Eye (tissue), 1 donor: Measurements from ENCODE around the gene SEMA6D.
"Not testable (repeated sequence)": the region's sequence is repeated elsewhere in the genome, so short reads cannot be mapped to it uniquely, and the experiment has no call there.

Source experiments
- DNase-seq: peaks from one replicate; pipeline ENCODE4 v3.0.0-alpha.2; 2015

SEMA6D gene

GRCh38 chr15:47716516-47716915 is 789 bp upstream of the SEMA6D start:
- DNase-seq, result no peak

DNA sequence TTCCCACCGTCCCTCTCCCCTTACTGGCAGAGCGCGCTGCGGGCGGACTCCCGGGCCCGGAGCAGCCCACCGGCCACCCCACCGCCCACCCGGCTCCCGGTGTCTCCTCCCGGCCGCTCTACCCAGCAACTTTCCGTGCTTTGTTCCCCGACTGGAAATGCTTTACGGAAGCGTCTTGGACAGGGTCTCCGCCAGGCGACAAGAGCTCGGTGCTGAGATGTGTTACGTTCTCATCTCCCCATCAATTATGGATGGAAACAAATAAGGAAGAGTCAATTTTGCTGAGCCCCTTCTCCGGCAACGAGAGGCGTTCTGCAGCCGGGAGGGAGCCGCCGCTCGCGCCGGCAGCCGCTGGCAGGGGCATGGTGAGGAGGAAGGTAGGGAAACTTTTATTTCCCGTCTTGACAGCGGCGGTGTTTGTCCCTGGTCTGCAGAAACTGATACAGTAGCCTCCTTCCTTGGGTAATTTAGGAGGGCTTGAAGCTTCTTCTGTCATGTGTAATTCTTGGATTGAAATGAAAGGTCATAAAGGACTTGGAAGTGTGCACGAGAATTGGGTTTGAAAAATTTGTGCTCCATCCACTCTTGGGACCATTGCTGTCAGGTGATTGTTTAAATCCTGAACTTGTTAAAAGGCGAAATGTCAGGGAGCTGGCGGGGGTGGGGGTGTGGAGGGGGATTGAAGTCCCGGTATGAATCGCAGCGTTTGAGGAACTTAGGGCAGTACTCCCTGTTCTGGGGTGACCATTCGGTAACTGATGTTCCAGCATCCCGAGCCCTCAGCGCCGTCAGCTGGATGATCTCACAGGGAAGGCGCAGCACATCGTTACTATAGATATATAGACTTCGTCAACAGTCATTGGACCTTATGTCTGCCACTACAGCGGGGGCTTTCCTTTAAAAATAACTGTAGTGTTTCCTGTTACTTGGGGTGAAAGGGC is 1.5 kb downstream of the SEMA6D start:
- DNase-seq, result peak; percentile 82

DNA sequence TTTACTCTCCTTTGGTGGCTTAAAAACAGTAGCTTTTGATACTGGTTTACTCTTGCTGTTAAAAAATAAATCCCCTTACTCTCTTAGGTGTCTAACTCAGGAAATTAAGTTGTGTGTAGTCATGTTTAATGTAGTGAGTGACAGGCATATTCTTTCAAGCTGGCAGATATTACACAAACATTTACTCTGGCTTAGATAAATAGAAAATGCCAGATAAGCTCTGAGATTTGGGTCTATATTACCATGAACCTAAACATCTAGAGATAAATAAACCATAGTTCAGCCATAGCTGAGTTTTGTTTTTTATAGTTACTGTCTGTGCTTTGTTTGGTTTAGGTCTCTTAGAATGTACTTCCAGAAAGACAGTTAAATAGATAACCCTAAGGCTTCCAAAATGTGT is 2.4 kb downstream of the SEMA6D start:
- DNase-seq, result no peak

- no peak for DNase-seq
Observed at GRCh38 chr15:47720555-47720954, 3.2 kb downstream of the SEMA6D start.

GRCh38 chr15:47721676-47722075 is 4.4 kb downstream of the SEMA6D start:
- DNase-seq, result no peak

GRCh38 chr15:47724346-47724745 is 7.0 kb downstream of the SEMA6D start:
- no peak for DNase-seq

DNA sequence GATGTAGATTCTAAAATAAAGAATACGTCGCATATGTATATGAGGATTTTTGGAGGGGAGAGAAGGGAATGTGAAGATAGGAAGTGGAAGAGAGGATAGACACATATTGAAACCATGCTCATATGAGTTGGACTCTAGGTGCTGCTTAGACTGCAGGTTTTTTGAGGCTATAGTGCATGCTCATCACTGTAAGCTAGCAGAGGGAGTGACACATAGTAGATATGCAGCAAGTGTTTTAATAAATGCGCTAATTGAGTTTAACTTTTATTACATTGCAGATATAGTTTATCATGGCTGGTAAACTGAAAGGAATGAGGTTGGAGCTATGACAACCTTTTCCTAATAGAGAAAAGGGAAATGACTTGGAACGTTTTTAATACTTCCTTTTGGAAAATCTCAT is 7.7 kb downstream of the SEMA6D start:
- DNase-seq, result no peak

DNA sequence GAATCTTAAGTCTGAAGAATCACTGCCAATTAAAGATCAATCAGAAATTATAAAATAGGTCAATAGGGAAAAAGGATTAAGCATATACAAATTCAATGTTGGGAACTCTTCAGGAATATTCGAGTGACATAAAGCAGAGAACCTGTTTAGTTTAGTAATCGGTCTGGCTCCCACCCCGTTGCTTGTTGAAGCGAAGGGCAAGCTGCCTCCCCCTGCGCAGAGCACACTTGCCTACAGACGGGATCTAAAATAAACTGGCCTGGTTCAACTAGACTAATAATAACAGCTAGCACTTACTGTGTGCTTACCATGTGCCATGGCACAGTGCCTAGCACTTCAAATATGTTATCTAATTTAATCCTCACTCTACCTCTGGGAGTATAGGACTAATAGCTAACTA is 8.6 kb downstream of the SEMA6D start:
- no peak for DNase-seq

DNA sequence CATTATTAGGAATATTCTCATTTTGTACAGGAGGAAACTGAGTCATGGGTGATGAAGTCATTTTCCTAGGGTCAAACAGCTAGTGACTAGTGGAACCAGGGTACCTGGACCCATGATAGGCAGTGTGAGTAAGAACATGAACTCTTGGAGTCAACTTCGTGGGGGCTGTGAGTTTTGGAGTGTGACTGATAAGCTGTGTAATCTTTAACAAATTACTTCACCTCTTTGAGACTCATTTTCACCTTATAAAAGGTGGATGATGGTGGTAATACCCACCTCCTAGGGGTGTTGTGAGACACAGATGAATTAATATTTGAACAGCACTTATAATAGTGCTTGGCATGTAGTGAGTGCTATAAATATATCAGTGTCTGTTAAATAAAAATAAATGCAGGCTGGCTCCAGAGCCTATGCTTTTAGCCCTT is 9.1 kb downstream of the SEMA6D start:
- no peak for DNase-seq

DNA sequence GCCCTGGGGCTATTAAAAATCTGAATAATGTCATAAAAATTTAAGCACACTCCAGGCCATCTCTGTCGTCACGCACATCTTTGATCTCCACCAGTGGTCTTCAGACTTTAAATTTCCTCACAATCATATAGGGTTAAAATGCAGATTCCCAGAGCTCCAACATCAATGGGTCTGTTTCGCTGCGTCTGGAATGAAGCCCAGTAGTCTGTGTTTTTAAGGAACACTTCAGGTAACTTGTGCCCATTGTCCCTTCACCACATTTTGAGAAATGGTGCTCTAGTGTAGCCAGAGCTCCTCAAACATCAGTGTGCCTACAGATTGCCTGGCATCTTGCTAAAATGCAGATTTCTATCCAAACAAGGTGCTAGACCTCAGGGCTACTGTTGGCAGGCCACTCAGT is 9.8 kb downstream of the SEMA6D start:
- DNase-seq, result no peak

- DNase-seq, result no peak
Observed at GRCh38 chr15:47727676-47728075, 10.4 kb downstream of the SEMA6D start.

DNA sequence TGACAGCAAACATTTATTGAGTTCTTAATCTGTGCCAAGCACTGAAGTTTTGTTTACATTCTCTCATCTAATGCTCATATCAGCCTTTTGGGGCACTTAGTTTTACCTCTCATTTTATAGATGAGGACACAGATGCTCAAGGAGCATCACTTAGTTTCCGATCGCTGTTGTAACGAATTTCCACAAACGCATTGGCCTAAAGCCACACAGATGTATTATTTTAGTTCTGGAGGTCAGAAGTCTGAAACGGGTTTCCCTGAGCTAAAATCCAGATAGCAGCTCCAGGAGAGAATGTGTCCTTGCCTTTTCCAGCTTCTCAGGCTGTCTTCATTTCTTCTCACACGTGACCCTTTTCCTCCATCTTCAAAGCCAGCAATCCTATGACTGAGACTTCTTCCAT is 11.1 kb downstream of the SEMA6D start:
- no peak for DNase-seq

DNA sequence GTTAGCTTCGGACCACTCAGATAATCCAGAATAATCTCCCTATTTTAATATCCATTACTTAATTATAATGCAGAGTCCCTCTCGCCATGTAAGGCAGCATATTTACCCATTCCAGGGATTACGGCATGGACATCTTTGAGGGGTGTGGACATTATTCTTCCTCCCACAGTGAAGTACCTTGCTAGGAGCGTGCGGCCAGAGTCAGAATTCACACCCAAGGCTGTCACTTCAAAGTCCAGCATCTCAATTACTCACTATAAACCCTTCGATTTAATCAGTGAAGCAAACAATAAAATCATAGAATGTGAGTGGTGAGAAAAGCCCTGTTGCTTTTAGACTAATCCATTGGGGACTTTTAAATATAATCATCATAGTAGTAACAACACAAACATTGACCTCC is 11.6 kb downstream of the SEMA6D start:
- no peak for DNase-seq

- DNase-seq, result no peak
Observed at GRCh38 chr15:47731230-47731629, 13.9 kb downstream of the SEMA6D start.

DNA sequence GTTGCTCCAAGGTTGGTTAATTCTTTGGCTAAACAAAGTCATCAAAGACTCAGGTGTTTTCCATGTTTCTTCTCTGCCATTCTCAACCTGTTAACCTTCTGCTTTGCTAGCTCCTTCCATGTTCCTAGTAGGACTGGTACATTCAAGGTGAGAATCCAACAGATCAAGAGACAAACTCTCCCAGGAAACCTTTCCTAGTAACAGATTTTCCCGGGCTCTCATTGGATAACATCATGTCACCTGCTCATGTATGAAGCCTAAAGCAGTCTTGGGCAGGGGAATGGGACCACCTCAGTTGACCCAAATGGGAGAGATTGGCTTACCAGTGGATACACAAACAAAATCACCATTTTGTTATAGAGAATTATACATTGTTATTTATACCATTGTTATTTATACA is 14.9 kb downstream of the SEMA6D start:
- no peak for DNase-seq

- DNase-seq, result no peak
Observed at GRCh38 chr15:47733085-47733484, 15.8 kb downstream of the SEMA6D start.

DNA sequence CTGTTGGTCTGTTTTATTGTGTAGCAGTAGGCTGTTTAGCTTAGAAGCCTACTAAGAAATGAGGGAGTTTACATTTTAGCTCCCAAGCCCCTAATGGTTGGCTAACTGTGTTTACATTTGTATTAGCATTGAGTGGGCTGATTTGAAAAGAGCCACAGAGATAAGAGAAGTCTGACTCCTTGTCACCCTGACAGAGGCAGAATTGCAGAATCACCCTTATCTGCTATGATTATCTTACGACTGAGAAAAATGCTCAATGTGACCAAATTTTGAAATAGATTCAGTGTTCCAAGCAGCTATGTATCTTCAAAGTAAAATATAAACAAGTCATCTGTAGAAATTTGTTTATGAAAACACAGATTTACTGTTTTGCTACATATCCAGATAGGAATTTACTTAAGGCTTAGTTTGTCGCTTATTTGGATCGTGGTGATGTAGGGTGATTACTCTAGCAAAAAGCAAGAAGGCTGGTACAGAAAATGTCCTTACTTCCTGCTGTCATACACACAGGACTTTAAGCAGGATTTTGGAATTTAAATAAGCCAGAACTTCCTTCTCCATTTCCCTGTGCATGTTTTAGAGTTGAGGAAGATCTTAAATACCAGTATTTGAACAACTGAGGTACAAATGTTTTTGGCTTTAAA is 19.0 kb downstream of the SEMA6D start:
- DNase-seq, result no peak

DNA sequence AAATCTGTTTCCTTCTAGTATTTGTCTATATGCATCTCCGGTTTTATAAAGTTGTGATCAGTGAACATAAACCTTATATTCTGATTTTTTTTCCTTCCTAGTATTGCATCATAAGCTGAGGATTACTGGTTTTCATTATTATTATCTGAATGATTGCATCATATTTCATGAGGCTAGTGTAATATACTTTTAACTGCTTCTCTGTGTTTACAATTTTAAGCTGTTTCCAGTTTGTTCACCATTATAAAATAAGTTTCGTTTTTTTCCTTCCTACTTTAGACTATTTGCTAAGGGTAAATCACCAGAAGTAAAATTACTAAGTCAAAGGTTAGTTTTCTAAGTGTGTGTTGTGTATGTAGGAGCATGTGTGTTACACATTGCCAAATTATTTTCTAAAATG is 20.2 kb downstream of the SEMA6D start:
- no peak for DNase-seq

DNA sequence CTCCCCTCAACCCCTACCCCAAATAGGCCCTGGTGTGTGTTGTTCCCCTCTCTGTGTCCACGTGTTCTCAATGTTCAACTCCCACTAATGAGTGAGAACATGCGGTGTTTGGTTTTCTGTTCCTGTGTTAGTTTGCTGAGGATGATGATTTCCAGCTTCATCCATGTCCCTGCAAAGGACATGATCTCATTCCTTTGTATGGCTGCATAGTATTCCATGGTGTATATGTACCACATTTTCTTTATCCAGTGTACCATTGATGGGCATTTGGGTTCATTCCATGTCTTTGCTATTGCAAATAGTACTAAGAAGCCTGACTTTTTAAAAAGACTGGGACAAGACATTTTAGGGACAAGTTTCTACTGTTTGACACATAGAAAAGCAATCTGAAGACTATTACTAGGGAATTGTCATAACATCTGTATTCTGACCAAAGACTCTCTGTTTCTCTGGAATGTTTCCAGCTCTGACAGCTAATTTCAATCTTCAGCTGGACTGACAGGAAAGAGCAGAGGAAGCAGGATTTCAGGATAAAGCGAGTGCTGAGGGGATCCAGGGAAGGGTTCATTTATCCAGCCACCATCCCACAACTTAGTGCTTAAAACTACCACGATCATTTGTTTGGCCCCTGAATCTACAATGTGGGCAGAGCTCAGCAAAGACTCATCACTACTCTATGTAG is 21.0 kb downstream of the SEMA6D start:
- DNase-seq, result not testable (repeated sequence)

GRCh38 chr15:47741082-47741481 is 23.8 kb downstream of the SEMA6D start:
- DNase-seq, result no peak

GRCh38 chr15:47741907-47742306 is 24.6 kb downstream of the SEMA6D start:
- DNase-seq, result no peak

- DNase-seq, result no peak
Observed at GRCh38 chr15:47742334-47742733, 25.0 kb downstream of the SEMA6D start.

DNA sequence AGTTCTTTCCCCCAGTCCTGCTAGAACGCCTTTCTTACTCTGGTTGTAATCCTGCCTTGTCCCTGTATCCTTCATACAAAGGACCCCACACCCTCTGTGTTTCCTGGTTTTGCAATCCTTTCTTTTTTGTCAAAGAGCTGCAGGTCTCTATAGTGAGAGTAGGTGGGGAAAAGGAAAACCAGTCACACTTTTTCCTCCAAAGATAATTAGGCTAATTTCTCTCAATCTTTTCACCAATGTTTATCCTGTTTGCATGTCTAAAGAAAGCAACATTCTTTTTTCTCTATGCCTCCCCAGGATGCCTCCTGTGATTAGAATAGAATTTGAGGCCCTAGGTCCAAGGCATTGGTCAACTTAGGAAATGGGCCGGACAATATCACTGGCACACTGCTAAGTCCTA is 25.4 kb downstream of the SEMA6D start:
- no peak for DNase-seq

DNA sequence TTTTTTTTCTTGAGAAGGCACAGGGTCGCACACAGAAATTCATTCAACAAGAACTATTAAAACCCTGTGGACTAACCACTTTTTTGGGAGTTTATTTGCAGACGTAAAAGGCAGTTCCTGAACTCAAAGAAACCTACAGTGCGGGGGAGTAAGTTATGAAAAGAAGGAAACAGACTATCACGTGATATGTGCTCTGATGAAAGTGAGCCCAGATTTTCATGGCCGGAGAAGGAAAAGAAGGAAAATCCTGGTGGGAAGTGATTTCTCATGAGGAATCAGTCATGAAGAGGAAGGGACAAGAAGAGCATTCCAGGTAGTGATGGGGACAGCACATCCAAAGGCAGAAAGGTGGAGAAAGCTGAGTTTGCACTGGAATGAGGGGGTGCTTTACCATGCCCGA is 26.1 kb downstream of the SEMA6D start:
- no peak for DNase-seq
